Measurements from ENCODE around the gene HTR4.
"Not testable (repeated sequence)": the region's sequence is repeated elsewhere in the genome, so short reads cannot be mapped to it uniquely, and the experiment has no call there.

HTR4 gene

GRCh38 chr5:148653836-148654781 is at the start of gene HTR4:
HTR4 (minus strand) TSS chr5:148654527; CDS start chr5:148637014, 17,513 bp downstream.
- DNase-seq (ENCODE audit: low read depth): no peak

- DNase-seq (ENCODE audit: low read depth): no peak
These were observed 47.8 kb upstream of the HTR4 start for GRCh38 chr5:148702019-148702596.

GRCh38 chr5:148699028-148699427 is 44.7 kb upstream of the HTR4 start:
- no peak for DNase-seq (ENCODE audit: low read depth)

GRCh38 chr5:148697809-148698196 is 43.5 kb upstream of the HTR4 start:
- DNase-seq (ENCODE audit: low read depth): no peak

GRCh38 chr5:148697180-148697808 is 43.0 kb upstream of the HTR4 start:
- DNase-seq (ENCODE audit: low read depth): no peak

- DNase-seq (ENCODE audit: low read depth): no peak
These were observed 42.1 kb upstream of the HTR4 start for GRCh38 chr5:148696187-148697036.

GRCh38 chr5:148690945-148691344 is 36.6 kb upstream of the HTR4 start:
- no peak for DNase-seq (ENCODE audit: low read depth)

- DNase-seq (ENCODE audit: low read depth): no peak
These were observed 34.5 kb upstream of the HTR4 start for GRCh38 chr5:148688787-148689186.

GRCh38 chr5:148687871-148688270 is 33.5 kb upstream of the HTR4 start:
- DNase-seq (ENCODE audit: low read depth): no peak

- no peak for DNase-seq (ENCODE audit: low read depth)
These were observed 33.1 kb upstream of the HTR4 start for GRCh38 chr5:148687427-148687826.

GRCh38 chr5:148686660-148687059 is 32.3 kb upstream of the HTR4 start:
- no peak for DNase-seq (ENCODE audit: low read depth)

GRCh38 chr5:148685520-148686134 is 31.3 kb upstream of the HTR4 start:
- DNase-seq (ENCODE audit: low read depth): no peak

- DNase-seq (ENCODE audit: low read depth): no peak
These were observed 30.2 kb upstream of the HTR4 start for GRCh38 chr5:148684528-148684927.

GRCh38 chr5:148683651-148684050 is 29.3 kb upstream of the HTR4 start:
- DNase-seq (ENCODE audit: low read depth): no peak

- no peak for DNase-seq (ENCODE audit: low read depth)
These were observed 28.0 kb upstream of the HTR4 start for GRCh38 chr5:148682058-148683026.

- no peak for DNase-seq (ENCODE audit: low read depth)
These were observed 27.1 kb upstream of the HTR4 start for GRCh38 chr5:148681157-148682057.

- not testable (repeated sequence) for DNase-seq (ENCODE audit: low read depth)
These were observed 19.4 kb upstream of the HTR4 start for GRCh38 chr5:148673704-148674103.

GRCh38 chr5:148666353-148666752 is 12.0 kb upstream of the HTR4 start:
- DNase-seq (ENCODE audit: low read depth): no peak

GRCh38 chr5:148665431-148665830 is 11.1 kb upstream of the HTR4 start:
- DNase-seq (ENCODE audit: low read depth): no peak

All from activated T-helper 9 cell treated with anti-CD3 and anti-CD28 coated beads, Interleukin-2, amount 50 U/mL, for 16 hours (primary cell).